Measurements from ENCODE around the gene JPT1.

DNA sequence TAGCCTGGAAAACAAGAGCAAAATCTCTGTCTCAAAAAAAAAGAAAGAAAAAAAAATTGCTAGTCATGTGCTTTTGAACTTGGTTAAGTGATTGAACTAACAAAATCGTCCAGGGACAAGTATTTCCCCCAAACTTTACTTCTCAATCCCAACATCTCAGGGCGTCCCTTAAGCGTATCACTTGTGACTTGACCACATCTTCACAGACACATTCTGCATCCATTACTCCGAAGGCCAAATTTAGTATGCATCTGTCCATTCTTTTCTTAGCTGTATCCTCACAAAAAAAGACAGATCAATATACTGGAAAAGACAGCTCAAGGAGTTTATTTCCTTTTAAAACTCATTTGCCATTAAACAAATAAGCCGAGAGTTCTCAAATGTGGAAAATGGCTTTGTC, 5.9 kb upstream of the JPT1 start:
- no peak for TF ChIP-seq POLR2AphosphoS5 (IDR thresholded peaks at IDR 0.05; ENCODE audit: low read depth, low read length)
- no peak for TF ChIP-seq TAF1 (IDR thresholded peaks at IDR 0.05; ENCODE audit: low read depth, low read length)
- TF ChIP-seq POLR2A (IDR thresholded peaks at IDR 0.05; ENCODE audit: low read depth, low read length), result no peak
- no peak for TF ChIP-seq SPI1 (IDR thresholded peaks at IDR 0.05; ENCODE audit: low read depth, low read length)

Measured in GM12891 (cell line).